ENCODE measurements around the gene PRDM4.

DNA sequence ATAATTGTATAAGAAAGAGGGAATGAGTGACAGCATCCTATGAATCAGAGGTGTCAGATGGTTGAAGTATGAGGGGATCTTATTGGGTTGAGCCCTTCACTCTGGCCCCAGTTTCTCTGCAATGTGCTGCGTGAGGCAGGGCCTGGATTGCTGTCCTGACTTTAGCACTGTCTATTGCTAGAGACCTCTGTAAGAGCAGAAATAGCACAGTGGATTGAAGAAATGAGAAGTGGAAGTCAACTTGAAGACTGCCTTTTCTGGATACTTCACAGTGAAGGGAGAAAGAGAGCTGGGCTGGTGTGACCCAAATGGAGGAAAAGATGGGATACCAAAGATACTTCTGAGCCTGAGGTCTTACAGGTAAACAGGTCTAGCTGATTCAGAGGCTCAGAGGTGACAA, 19.4 kb upstream of the PRDM4 start:
- TF ChIP-seq, protein P1, sequence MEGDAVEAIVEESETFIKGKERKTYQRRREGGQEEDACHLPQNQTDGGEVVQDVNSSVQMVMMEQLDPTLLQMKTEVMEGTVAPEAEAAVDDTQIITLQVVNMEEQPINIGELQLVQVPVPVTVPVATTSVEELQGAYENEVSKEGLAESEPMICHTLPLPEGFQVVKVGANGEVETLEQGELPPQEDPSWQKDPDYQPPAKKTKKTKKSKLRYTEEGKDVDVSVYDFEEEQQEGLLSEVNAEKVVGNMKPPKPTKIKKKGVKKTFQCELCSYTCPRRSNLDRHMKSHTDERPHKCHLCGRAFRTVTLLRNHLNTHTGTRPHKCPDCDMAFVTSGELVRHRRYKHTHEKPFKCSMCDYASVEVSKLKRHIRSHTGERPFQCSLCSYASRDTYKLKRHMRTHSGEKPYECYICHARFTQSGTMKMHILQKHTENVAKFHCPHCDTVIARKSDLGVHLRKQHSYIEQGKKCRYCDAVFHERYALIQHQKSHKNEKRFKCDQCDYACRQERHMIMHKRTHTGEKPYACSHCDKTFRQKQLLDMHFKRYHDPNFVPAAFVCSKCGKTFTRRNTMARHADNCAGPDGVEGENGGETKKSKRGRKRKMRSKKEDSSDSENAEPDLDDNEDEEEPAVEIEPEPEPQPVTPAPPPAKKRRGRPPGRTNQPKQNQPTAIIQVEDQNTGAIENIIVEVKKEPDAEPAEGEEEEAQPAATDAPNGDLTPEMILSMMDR (IDR thresholded peaks at IDR 0.05; ENCODE audit: borderline replicate concordance, extremely low read depth, low read length, poor library complexity, severe bottlenecking), result no peak
- TF ChIP-seq EZH2 (IDR thresholded peaks at IDR 0.05; ENCODE audit: borderline replicate concordance, low read depth, low read length, severe bottlenecking), result no peak

All from DND-41 (cell line).